Measurements from ENCODE around the gene MAT2A. TPM values are rescaled to one million over a fixed set of nuclear protein-coding genes. Genes with fewer than 3 reads are reported as not detected.

Gene MAT2A
- total RNA-seq, 2 experiments from 2014 or later, result 276 to 282 TPM

DNA sequence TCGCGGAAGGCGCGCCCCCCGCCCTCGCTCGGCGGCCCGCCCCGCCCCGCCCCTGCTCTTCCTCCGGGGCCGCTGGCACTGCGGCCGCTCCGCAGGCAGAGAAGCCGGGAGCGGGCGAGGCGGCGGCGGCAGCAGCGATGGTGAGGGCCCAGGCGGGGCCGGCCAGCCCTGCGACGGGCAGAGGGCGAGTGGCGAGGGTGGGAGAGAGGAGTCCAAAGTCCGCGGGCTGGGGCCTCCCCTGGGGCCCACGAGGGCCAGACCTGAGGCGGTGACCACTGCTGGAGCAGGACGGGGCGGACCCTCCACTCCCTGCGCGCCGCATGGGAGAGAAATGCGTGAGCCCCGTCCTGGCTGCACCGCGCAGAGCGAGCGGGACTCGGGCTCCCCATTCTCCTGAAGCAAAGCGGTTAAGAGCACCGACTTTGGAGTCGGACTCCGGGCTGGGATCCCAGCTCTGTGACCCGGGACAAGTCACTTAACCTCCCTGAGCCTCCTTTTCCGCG is 45.4 kb downstream of the MAT2A start, which contains the start of gene VAMP5:
VAMP5 (plus strand) TSS at position 78 of the 503 bp plus-strand sequence; CDS start at position 138, 60 bp downstream.
- Mint-ChIP-seq H3K36me3 (ENCODE audit: low read depth) (peaks cover 20% of the 10 kb centered on the region), H3K27me3 (no peaks in the 10 kb centered on the region), H3K4me1 (ENCODE audit: low read depth) (peaks cover 46% of the 10 kb centered on the region), H3K9me3 (no peaks in the 10 kb centered on the region), H3K4me3 (peak within 1 kb of the TSS; percentile 81), H3K27ac (peak within 1 kb of the TSS; percentile 91)
- ChIA-PET CTCF (interaction anchor here (0.7 to 1.6 kb wide), 4 partner anchors 11 to 53 kb away, joined by 3 to 5 read pairs (median 4); partner anchors contain the start of genes RNF181 and TMEM150A), POLR2A (interaction anchor here (1.2 to 3.3 kb wide), 5 partner anchors 8 to 45 kb away, joined by 3 to 21 read pairs (median 13); partner anchors contain the start of genes MAT2A, RNF181 and TMEM150A)
- DNase-seq (no peak), ATAC-seq (peak; percentile 48)
- intact Hi-C loops (cut with micrococcal nuclease), result no loop called here
- TF ChIP-seq, protein P1, sequence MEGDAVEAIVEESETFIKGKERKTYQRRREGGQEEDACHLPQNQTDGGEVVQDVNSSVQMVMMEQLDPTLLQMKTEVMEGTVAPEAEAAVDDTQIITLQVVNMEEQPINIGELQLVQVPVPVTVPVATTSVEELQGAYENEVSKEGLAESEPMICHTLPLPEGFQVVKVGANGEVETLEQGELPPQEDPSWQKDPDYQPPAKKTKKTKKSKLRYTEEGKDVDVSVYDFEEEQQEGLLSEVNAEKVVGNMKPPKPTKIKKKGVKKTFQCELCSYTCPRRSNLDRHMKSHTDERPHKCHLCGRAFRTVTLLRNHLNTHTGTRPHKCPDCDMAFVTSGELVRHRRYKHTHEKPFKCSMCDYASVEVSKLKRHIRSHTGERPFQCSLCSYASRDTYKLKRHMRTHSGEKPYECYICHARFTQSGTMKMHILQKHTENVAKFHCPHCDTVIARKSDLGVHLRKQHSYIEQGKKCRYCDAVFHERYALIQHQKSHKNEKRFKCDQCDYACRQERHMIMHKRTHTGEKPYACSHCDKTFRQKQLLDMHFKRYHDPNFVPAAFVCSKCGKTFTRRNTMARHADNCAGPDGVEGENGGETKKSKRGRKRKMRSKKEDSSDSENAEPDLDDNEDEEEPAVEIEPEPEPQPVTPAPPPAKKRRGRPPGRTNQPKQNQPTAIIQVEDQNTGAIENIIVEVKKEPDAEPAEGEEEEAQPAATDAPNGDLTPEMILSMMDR (IDR thresholded peaks at IDR 0.05), result no peak

DNA sequence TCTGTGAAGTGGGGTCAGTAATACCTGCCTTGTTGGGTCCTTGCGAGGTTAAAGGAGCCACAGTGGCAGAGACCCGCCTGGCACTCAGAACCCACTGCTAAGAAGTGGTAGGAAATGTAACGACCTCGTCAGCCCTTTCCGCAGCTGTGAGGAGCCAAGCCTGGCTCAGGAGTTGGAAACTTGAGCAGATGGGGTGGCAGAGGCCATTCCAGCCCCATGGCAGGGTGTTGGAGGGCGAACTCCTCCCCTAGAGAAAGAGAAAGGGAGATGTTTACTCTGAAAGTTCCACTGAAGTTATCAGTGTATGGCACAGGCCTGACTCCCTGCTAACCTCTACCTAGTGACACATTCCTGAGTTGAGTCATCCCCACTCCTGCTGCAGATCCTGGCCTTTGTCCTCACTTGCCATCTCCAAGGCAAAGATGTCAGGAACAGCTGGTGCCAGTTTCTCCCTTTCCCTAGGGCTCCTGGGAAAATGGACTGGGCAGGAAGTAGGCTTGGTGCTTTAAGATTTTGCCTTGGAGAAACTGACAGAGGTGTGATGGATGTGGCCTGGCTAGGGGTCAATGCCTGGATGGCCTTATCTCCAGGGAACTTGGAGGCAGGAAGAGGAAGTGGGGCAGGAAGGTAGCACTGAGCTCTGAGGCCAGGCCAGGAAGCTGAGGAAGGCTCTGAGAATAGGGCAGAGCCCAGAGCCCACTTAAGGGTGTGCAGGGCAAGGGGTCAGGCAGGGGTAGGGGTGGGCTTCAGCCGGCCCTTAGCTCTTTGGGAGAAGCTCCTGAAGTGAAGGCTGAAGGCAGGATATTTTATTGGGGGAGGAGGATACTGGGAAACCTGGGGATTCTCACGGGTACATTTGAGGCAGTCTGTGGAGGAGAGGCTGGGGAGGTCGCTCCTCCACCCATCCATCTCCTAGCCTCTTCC is 46.2 kb downstream of the MAT2A start:
- ATAC-seq (peak; percentile 70), DNase-seq (peak; percentile 33)
- H3K36me3 Mint-ChIP-seq (ENCODE audit: low read depth), result peaks cover 18% of the 10 kb centered on the region
- H3K9me3 Mint-ChIP-seq, result no peaks in the 10 kb centered on the region
- ChIA-PET CTCF (interaction anchor here (0.7 to 1.6 kb wide), 3 partner anchors 10 to 19 kb away, joined by 3 to 5 read pairs (median 3); partner anchors contain the start of genes RNF181 and TMEM150A), POLR2A (interaction anchor here (1.0 to 3.3 kb wide), 6 partner anchors 9 to 166 kb away, joined by 4 to 21 read pairs (median 11); partner anchors contain the start of genes MAT2A, RNF181, SH2D6 and TMEM150A)
- no peaks in the 10 kb centered on the region for H3K27me3 Mint-ChIP-seq
- H3K4me1 Mint-ChIP-seq (ENCODE audit: low read depth), result peaks cover 40% of the 10 kb centered on the region
- H3K4me3 Mint-ChIP-seq, result peak overlapping the region; percentile 81
- intact Hi-C loops (cut with micrococcal nuclease), result no loop called here
- peak overlapping the region; percentile 91 for H3K27ac Mint-ChIP-seq
- TF ChIP-seq, protein P1 (IDR thresholded peaks at IDR 0.05), result no peak

GRCh38 chr2:85585781-85586105 is 46.8 kb downstream of the MAT2A start:
- DNase-seq (no peak), ATAC-seq (no peak)
- ChIA-PET POLR2A (interaction anchor here (1.0 to 3.3 kb wide), 6 partner anchors 9 to 167 kb away, joined by 4 to 21 read pairs (median 11); partner anchors contain the start of genes MAT2A, RNF181, SH2D6 and TMEM150A), CTCF (interaction anchor here (0.6 to 1.6 kb wide), 2 partner anchors 19 to 162 kb away, joined by 4 to 5 read pairs; no protein-coding TSS in a partner anchor)
- Mint-ChIP-seq H3K27ac (peak overlapping the region; percentile 91), H3K36me3 (ENCODE audit: low read depth) (peaks cover 15% of the 10 kb centered on the region), H3K27me3 (no peaks in the 10 kb centered on the region), H3K4me3 (peak overlapping the region; percentile 81), H3K9me3 (no peaks in the 10 kb centered on the region), H3K4me1 (ENCODE audit: low read depth) (peaks cover 37% of the 10 kb centered on the region)
- intact Hi-C loops (cut with micrococcal nuclease), result no loop called here
- TF ChIP-seq, protein P1 (IDR thresholded peaks at IDR 0.05), result no peak

DNA sequence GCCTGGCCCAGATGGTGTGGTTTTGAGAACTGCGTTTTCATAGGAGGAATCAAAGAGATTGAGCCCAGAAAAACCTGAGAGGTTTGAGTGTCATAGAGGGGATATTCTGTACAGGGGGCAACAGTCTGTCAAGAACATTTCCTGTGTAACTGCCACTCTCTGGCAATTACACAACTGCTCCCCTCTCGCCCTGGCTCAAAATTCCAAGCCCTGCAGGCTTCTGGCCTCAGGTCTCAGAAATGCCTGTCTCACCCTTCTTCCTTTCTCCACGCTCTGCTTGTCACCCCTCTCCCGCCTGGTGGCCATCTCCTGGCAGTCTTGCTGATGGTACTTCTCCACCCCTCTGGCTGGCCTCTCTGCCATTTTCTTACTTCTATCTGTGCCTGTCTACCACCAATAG is 49.3 kb downstream of the MAT2A start:
- ATAC-seq (no peak), DNase-seq (no peak)
- H3K4me1 Mint-ChIP-seq (ENCODE audit: low read depth), result peaks cover 29% of the 10 kb centered on the region
- ChIA-PET CTCF (interaction anchor here (1.4 to 1.5 kb wide), 2 partner anchors 9 to 37 kb away, joined by 4 to 8 read pairs; no protein-coding TSS in a partner anchor), POLR2A (interaction anchor here (0.8 to 2.9 kb wide), 3 partner anchors 11 to 187 kb away, joined by 3 to 12 read pairs (median 5); partner anchors contain the start of gene TMEM150A)
- TF ChIP-seq, protein P1 (IDR thresholded peaks at IDR 0.05), result no peak
- H3K9me3 Mint-ChIP-seq, result no peaks in the 10 kb centered on the region
- H3K36me3 Mint-ChIP-seq (ENCODE audit: low read depth), result peaks cover 4% of the 10 kb centered on the region
- no peaks in the 10 kb centered on the region for H3K27me3 Mint-ChIP-seq
- H3K27ac Mint-ChIP-seq, result peak overlapping the region; percentile 35
- no peak overlapping the region for H3K4me3 Mint-ChIP-seq
- intact Hi-C loops (cut with micrococcal nuclease), result no loop called here
